ENCODE results near the gene ACVR2A. TPM values are rescaled to one million over a fixed set of nuclear protein-coding genes. Genes with fewer than 3 reads are reported as not detected.
A peak's percentile ranks its signal among the peaks of the same experiment; 100 is the strongest.

ACVR2A gene
- total and polyA plus RNA-seq, 4 experiments from 2014 or later, result 8.4 to 22.9 (median 15.7) TPM

- Histone ChIP-seq H3K4me3 (ENCODE audit: low read length in 2 of 2) (no peak overlapping the region), H3K9me3 (ENCODE audit: control insufficient read depth in 1 of 2, low read length in 2 of 2) (no peaks in the 10 kb centered on the region), H3K27me3 (ENCODE audit: insufficient read depth, low read length) (no peaks in the 10 kb centered on the region), H3K4me1 (ENCODE audit: insufficient read depth, low read length) (peaks cover 16% of the 10 kb centered on the region), H3K36me3 (ENCODE audit: insufficient read depth, low read length) (no peaks in the 10 kb centered on the region), H3K27ac (ENCODE audit: low read depth, low read length) (no peak overlapping the region)
- H3K27me3 Mint-ChIP-seq, result no peaks in the 10 kb centered on the region
- no peak for DNase-seq
- intact Hi-C loops (cut with micrococcal nuclease), result no loop called here
- ChIA-PET CTCF (ENCODE audit: partially characterized antibody) (no interaction called here), POLR2A (ENCODE audit: partially characterized antibody) (no interaction called here)
- H3K9me3 Mint-ChIP-seq, result no peaks in the 10 kb centered on the region
- peak overlapping the region in 2 of 8 donors; percentile 5 to 44 for H3K4me3 Mint-ChIP-seq
- H3K27ac Mint-ChIP-seq, result no peak overlapping the region
- no peaks in the 10 kb centered on the region for H3K36me3 Mint-ChIP-seq
- peaks cover 17 to 44% (median 33%) of the 10 kb centered on the region in 4 donors for H3K4me1 Mint-ChIP-seq
These were observed 43.9 kb downstream of the ACVR2A start for GRCh38 chr2:147888680-147889079.

GRCh38 chr2:147904051-147904450 lies 59.2 kb downstream of the ACVR2A start:
- Mint-ChIP-seq H3K9me3 (peaks cover 0 to 5% (median 0%) of the 10 kb centered on the region in 8 donors), H3K27me3 (no peaks in the 10 kb centered on the region), H3K4me3 (peak overlapping the region in 1 of 8 donors; percentile 9), H3K36me3 (peaks cover 22 to 37% of the 10 kb centered on the region in 2 donors), H3K4me1 (peaks cover 0 to 13% (median 10%) of the 10 kb centered on the region in 4 donors), H3K27ac (peak overlapping the region in 2 of 7 donors; percentile 35 to 48)
- H3K27ac ChIP-seq (ENCODE audit: low read depth, low read length), result no peak overlapping the region
- intact Hi-C loops (cut with micrococcal nuclease), result loop anchor here (10.0 kb wide), 1 partner anchor 409 kb away; no protein-coding TSS in a partner anchor
- DNase-seq, result no peak
- H3K4me1 ChIP-seq (ENCODE audit: insufficient read depth, low read length), result no peaks in the 10 kb centered on the region
- no peak overlapping the region for H3K4me3 ChIP-seq (ENCODE audit: low read length in 2 of 2)
- no peaks in the 10 kb centered on the region for H3K36me3 ChIP-seq (ENCODE audit: insufficient read depth, low read length)
- H3K27me3 ChIP-seq (ENCODE audit: insufficient read depth, low read length), result no peaks in the 10 kb centered on the region
- ChIA-PET CTCF (ENCODE audit: partially characterized antibody) (no interaction called here), POLR2A (ENCODE audit: partially characterized antibody) (no interaction called here)
- no peaks in the 10 kb centered on the region for H3K9me3 ChIP-seq (ENCODE audit: control insufficient read depth in 1 of 2, low read length in 2 of 2)

- Histone ChIP-seq H3K36me3 (ENCODE audit: insufficient read depth, low read length) (no peaks in the 10 kb centered on the region), H3K9me3 (ENCODE audit: control insufficient read depth in 1 of 2, low read length in 2 of 2) (no peaks in the 10 kb centered on the region), H3K4me3 (ENCODE audit: low read length in 2 of 2) (no peak overlapping the region), H3K27me3 (ENCODE audit: insufficient read depth, low read length) (no peaks in the 10 kb centered on the region), H3K27ac (ENCODE audit: low read depth, low read length) (no peak overlapping the region), H3K4me1 (ENCODE audit: insufficient read depth, low read length) (peaks cover 12% of the 10 kb centered on the region)
- Mint-ChIP-seq H3K4me1 (peaks cover 13 to 18% (median 16%) of the 10 kb centered on the region in 4 donors), H3K4me3 (no peak overlapping the region), H3K9me3 (peaks cover 0 to 5% (median 0%) of the 10 kb centered on the region in 8 donors), H3K27ac (no peak overlapping the region), H3K27me3 (no peaks in the 10 kb centered on the region), H3K36me3 (peaks cover 5 to 16% of the 10 kb centered on the region in 2 donors)
- ChIA-PET POLR2A (ENCODE audit: partially characterized antibody) (no interaction called here), CTCF (ENCODE audit: partially characterized antibody) (interaction anchor here (0.6 to 6.0 kb wide), 11 partner anchors 8 to 865 kb away, joined by 3 to 113 read pairs (median 4); no protein-coding TSS in a partner anchor)
- DNase-seq, result no peak
- intact Hi-C loops (cut with micrococcal nuclease), result loop anchor here (10.0 kb wide), 1 partner anchor 414 kb away; no protein-coding TSS in a partner anchor
These were observed 64.3 kb downstream of the ACVR2A start for GRCh38 chr2:147909178-147909577.

- no peaks in the 10 kb centered on the region for H3K36me3 ChIP-seq (ENCODE audit: insufficient read depth, low read length)
- Mint-ChIP-seq H3K4me1 (peaks cover 11 to 18% (median 14%) of the 10 kb centered on the region in 4 donors), H3K4me3 (no peak overlapping the region), H3K9me3 (peaks cover 0 to 5% (median 0%) of the 10 kb centered on the region in 8 donors), H3K27ac (peak overlapping the region in 4 of 7 donors; percentile 17 to 52 (median 36)), H3K36me3 (peaks cover 10 to 15% of the 10 kb centered on the region in 2 donors), H3K27me3 (no peaks in the 10 kb centered on the region)
- H3K9me3 ChIP-seq (ENCODE audit: control insufficient read depth in 1 of 2, low read length in 2 of 2), result no peaks in the 10 kb centered on the region
- no peak overlapping the region for H3K4me3 ChIP-seq (ENCODE audit: low read length in 2 of 2)
- CTCF ChIA-PET (ENCODE audit: partially characterized antibody), result interaction anchor here (0.6 to 6.0 kb wide), 13 partner anchors 9 to 870 kb away, joined by 3 to 113 read pairs (median 6); no protein-coding TSS in a partner anchor
- POLR2A ChIA-PET (ENCODE audit: partially characterized antibody), result interaction anchor here (0.6 to 1.6 kb wide), 3 partner anchors 110 to 844 kb away, joined by 3 to 5 read pairs (median 4); partner anchors contain the start of genes MBD5 and ORC4
- DNase-seq, result peak; percentile 48 to 65 (median 57)
- peaks cover 12% of the 10 kb centered on the region for H3K4me1 ChIP-seq (ENCODE audit: insufficient read depth, low read length)
- H3K27ac ChIP-seq (ENCODE audit: low read depth, low read length), result no peak overlapping the region
- H3K27me3 ChIP-seq (ENCODE audit: insufficient read depth, low read length), result no peaks in the 10 kb centered on the region
- intact Hi-C loops (cut with micrococcal nuclease), result loop anchor here (1.0 to 2.0 kb wide), 5 partner anchors 66 to 866 kb away; partner anchors contain the start of gene ACVR2A
These were observed 66.2 kb downstream of the ACVR2A start for GRCh38 chr2:147910990-147911473.

- H3K27ac ChIP-seq (ENCODE audit: low read depth, low read length), result no peak overlapping the region
- H3K4me3 ChIP-seq (ENCODE audit: low read length in 2 of 2), result no peak overlapping the region
- no peaks in the 10 kb centered on the region for H3K9me3 ChIP-seq (ENCODE audit: control insufficient read depth in 1 of 2, low read length in 2 of 2)
- peaks cover 12% of the 10 kb centered on the region for H3K4me1 ChIP-seq (ENCODE audit: insufficient read depth, low read length)
- DNase-seq, result no peak
- ChIA-PET POLR2A (ENCODE audit: partially characterized antibody) (interaction anchor here (0.5 kb wide), 1 partner anchor 996 kb away, joined by 3 read pairs; no protein-coding TSS in a partner anchor), CTCF (ENCODE audit: partially characterized antibody) (interaction anchor here (0.7 to 6.0 kb wide), 6 partner anchors 22 to 875 kb away, joined by 3 to 113 read pairs (median 14); no protein-coding TSS in a partner anchor)
- Mint-ChIP-seq H3K27ac (peak overlapping the region in 1 of 7 donors; percentile 46), H3K4me1 (peaks cover 10 to 16% (median 14%) of the 10 kb centered on the region in 4 donors), H3K36me3 (peaks cover 11 to 22% of the 10 kb centered on the region in 2 donors), H3K4me3 (no peak overlapping the region), H3K27me3 (no peaks in the 10 kb centered on the region), H3K9me3 (no peaks in the 10 kb centered on the region)
- no peaks in the 10 kb centered on the region for H3K36me3 ChIP-seq (ENCODE audit: insufficient read depth, low read length)
- intact Hi-C loops (cut with micrococcal nuclease), result no loop called here
- H3K27me3 ChIP-seq (ENCODE audit: insufficient read depth, low read length), result no peaks in the 10 kb centered on the region
These were observed 69.1 kb downstream of the ACVR2A start for GRCh38 chr2:147913701-147914480.

GRCh38 chr2:147916067-147916466 lies 71.2 kb downstream of the ACVR2A start:
- Histone ChIP-seq H3K4me1 (ENCODE audit: insufficient read depth, low read length) (no peaks in the 10 kb centered on the region), H3K27me3 (ENCODE audit: insufficient read depth, low read length) (no peaks in the 10 kb centered on the region), H3K27ac (ENCODE audit: low read depth, low read length) (no peak overlapping the region), H3K9me3 (ENCODE audit: control insufficient read depth in 1 of 2, low read length in 2 of 2) (no peaks in the 10 kb centered on the region), H3K36me3 (ENCODE audit: insufficient read depth, low read length) (no peaks in the 10 kb centered on the region), H3K4me3 (ENCODE audit: low read length in 2 of 2) (no peak overlapping the region)
- no peaks in the 10 kb centered on the region for H3K27me3 Mint-ChIP-seq
- H3K9me3 Mint-ChIP-seq, result no peaks in the 10 kb centered on the region
- H3K4me3 Mint-ChIP-seq, result no peak overlapping the region
- intact Hi-C loops (cut with micrococcal nuclease), result no loop called here
- peaks cover 22 to 38% of the 10 kb centered on the region in 2 donors for H3K36me3 Mint-ChIP-seq
- POLR2A ChIA-PET (ENCODE audit: partially characterized antibody), result no interaction called here
- H3K27ac Mint-ChIP-seq, result peak overlapping the region in 1 of 7 donors; percentile 1
- DNase-seq, result no peak
- H3K4me1 Mint-ChIP-seq, result peaks cover 1 to 5% (median 4%) of the 10 kb centered on the region in 4 donors
- CTCF ChIA-PET (ENCODE audit: partially characterized antibody), result interaction anchor here (1.0 to 1.8 kb wide), 2 partner anchors 593 to 871 kb away, joined by 3 to 5 read pairs; no protein-coding TSS in a partner anchor

GRCh38 chr2:147916723-147917122 lies 71.9 kb downstream of the ACVR2A start:
- H3K4me3 Mint-ChIP-seq, result no peak overlapping the region
- H3K27me3 ChIP-seq (ENCODE audit: insufficient read depth, low read length), result no peaks in the 10 kb centered on the region
- H3K27me3 Mint-ChIP-seq, result no peaks in the 10 kb centered on the region
- peaks cover 26 to 42% of the 10 kb centered on the region in 2 donors for H3K36me3 Mint-ChIP-seq
- ChIA-PET CTCF (ENCODE audit: partially characterized antibody) (interaction anchor here (1.8 kb wide), 1 partner anchor 592 kb away, joined by 5 read pairs; no protein-coding TSS in a partner anchor), POLR2A (ENCODE audit: partially characterized antibody) (no interaction called here)
- no peak overlapping the region for H3K27ac Mint-ChIP-seq
- H3K4me1 Mint-ChIP-seq, result peaks cover 1 to 4% (median 4%) of the 10 kb centered on the region in 4 donors
- H3K27ac ChIP-seq (ENCODE audit: low read depth, low read length), result no peak overlapping the region
- H3K4me1 ChIP-seq (ENCODE audit: insufficient read depth, low read length), result no peaks in the 10 kb centered on the region
- H3K4me3 ChIP-seq (ENCODE audit: low read length in 2 of 2), result no peak overlapping the region
- no peaks in the 10 kb centered on the region for H3K9me3 ChIP-seq (ENCODE audit: control insufficient read depth in 1 of 2, low read length in 2 of 2)
- no peaks in the 10 kb centered on the region for H3K9me3 Mint-ChIP-seq
- no peaks in the 10 kb centered on the region for H3K36me3 ChIP-seq (ENCODE audit: insufficient read depth, low read length)
- no peak for DNase-seq
- intact Hi-C loops (cut with micrococcal nuclease), result no loop called here
